Measurements from ENCODE around the gene PSMA6. TPM values are rescaled to one million over a fixed set of nuclear protein-coding genes. Genes with fewer than 3 reads are reported as not detected.

Gene PSMA6
- total and polyA plus RNA-seq, 2 of the 13 experiments (the other 11 are each of a cell fraction or from before 2014, with no cell fraction given): 525 to 1,109 TPM

DNA sequence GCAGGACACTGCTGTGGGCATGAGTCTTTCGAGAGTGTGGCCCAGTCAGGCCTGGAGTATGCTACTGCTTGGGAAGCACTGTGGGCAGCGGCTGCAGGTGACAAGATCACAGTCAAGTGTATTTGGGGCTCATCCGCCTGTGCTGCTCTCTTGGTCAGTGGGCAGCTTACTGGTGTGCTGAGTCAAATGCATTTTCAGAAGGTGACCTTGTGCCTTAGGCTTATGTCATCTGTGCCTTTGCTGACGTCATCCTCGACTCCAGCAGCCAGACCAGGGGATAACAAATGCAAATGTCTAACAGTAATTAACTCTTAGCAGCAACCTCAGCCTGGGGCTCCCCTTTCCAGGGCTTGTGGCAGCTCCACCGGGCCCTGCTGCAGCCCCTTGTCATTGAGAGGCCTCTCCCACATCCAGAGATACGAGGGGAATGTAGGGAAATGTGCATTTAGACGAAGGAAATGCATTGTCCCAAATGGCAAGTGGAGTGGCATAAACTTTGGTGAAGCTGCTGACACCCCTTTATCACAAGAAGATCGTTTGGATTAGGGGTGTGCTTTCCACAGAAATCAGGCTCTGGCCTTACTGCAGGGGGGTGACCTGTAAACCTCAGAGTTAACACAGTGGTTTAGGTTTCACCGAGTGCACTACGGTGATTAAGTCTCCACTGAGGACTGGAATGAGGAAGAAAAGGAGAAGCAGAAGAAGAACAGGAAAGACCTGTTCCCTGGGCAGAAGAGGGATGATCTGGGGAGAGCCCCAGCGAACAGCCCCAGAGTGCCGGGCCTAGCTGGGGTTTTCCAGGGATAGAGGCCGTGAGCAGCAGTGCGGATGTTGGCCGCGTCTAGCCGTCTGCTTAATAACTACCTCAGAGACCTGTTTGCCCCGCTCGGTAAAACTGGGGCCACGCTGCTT lies 39.7 kb downstream of the PSMA6 start (continued):
- TF ChIP-seq ZFP37 (CRISPR knock-in tag; IDR thresholded peaks at IDR 0.05; ENCODE audit: borderline replicate concordance) (peak; percentile 60; the same call in 1 of the 2 replicates), NR2F1 (CRISPR knock-in tag; IDR thresholded peaks at IDR 0.05) (peak in 1 of 2 experiments; percentile 34; a peak in 1 of 4 replicates), ERF (CRISPR knock-in tag; IDR thresholded peaks at IDR 0.05) (peak; percentile 86; the same call in 1 of the 2 replicates), NPAS2 (CRISPR knock-in tag; IDR thresholded peaks at IDR 0.05; ENCODE audit: borderline replicate concordance) (no peak), ZNF746 (CRISPR knock-in tag; IDR thresholded peaks at IDR 0.05) (no peak), ZNF660 (CRISPR knock-in tag; IDR thresholded peaks at IDR 0.05; ENCODE audit: borderline replicate concordance, low read depth) (no peak; the same call in 1 of the 2 replicates), SALL1 (CRISPR knock-in tag; IDR thresholded peaks at IDR 0.05) (peak; percentile 70), SP1 (IDR thresholded peaks at IDR 0.05) (no peak), SP1 (CRISPR knock-in tag; IDR thresholded peaks at IDR 0.05) (no peak), ZNF724P (CRISPR knock-in tag; IDR thresholded peaks at IDR 0.05; ENCODE audit: borderline replicate concordance) (0 out of 2 replicates have a peak, but pooled peaks have one; percentile 49), MYC (CRISPR knock-in tag; IDR thresholded peaks at IDR 0.05; ENCODE audit: borderline replicate concordance) (peak; percentile 29)
- TF ChIP-seq, protein P1, sequence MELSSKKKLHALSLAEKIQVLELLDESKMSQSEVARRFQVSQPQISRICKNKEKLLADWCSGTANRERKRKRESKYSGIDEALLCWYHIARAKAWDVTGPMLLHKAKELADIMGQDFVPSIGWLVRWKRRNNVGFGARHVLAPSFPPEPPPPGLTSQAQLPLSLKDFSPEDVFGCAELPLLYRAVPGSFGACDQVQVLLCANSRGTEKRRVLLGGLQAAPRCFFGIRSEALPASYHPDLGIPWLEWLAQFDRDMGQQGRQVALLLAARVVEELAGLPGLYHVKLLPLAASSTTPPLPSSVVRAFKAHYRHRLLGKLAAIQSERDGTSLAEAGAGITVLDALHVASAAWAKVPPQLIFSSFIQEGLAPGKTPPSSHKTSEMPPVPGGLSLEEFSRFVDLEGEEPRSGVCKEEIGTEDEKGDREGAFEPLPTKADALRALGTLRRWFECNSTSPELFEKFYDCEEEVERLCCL (CRISPR knock-in tag; IDR thresholded peaks at IDR 0.05; ENCODE audit: borderline replicate concordance): peak; percentile 86; the same call in 1 of the 2 replicates
- TF ChIP-seq, protein P2, sequence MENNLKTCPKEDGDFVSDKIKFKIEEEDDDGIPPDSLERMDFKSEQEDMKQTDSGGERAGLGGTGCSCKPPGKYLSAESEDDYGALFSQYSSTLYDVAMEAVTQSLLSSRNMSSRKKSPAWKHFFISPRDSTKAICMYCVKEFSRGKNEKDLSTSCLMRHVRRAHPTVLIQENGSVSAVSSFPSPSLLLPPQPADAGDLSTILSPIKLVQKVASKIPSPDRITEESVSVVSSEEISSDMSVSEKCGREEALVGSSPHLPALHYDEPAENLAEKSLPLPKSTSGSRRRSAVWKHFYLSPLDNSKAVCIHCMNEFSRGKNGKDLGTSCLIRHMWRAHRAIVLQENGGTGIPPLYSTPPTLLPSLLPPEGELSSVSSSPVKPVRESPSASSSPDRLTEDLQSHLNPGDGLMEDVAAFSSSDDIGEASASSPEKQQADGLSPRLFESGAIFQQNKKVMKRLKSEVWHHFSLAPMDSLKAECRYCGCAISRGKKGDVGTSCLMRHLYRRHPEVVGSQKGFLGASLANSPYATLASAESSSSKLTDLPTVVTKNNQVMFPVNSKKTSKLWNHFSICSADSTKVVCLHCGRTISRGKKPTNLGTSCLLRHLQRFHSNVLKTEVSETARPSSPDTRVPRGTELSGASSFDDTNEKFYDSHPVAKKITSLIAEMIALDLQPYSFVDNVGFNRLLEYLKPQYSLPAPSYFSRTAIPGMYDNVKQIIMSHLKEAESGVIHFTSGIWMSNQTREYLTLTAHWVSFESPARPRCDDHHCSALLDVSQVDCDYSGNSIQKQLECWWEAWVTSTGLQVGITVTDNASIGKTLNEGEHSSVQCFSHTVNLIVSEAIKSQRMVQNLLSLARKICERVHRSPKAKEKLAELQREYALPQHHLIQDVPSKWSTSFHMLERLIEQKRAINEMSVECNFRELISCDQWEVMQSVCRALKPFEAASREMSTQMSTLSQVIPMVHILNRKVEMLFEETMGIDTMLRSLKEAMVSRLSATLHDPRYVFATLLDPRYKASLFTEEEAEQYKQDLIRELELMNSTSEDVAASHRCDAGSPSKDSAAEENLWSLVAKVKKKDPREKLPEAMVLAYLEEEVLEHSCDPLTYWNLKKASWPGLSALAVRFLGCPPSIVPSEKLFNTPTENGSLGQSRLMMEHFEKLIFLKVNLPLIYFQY (CRISPR knock-in tag; IDR thresholded peaks at IDR 0.05; ENCODE audit: borderline replicate concordance): 0 out of 2 replicates have a peak, but pooled peaks have one; percentile 16
- TF ChIP-seq, protein P3, sequence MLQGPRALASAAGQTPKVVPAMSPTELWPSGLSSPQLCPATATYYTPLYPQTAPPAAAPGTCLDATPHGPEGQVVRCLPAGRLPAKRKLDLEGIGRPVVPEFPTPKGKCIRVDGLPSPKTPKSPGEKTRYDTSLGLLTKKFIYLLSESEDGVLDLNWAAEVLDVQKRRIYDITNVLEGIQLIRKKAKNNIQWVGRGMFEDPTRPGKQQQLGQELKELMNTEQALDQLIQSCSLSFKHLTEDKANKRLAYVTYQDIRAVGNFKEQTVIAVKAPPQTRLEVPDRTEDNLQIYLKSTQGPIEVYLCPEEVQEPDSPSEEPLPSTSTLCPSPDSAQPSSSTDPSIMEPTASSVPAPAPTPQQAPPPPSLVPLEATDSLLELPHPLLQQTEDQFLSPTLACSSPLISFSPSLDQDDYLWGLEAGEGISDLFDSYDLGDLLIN (CRISPR knock-in tag; IDR thresholded peaks at IDR 0.05; ENCODE audit: borderline replicate concordance): peak; percentile 37; the same call in 1 of the 2 replicates
- TF ChIP-seq, protein P4, sequence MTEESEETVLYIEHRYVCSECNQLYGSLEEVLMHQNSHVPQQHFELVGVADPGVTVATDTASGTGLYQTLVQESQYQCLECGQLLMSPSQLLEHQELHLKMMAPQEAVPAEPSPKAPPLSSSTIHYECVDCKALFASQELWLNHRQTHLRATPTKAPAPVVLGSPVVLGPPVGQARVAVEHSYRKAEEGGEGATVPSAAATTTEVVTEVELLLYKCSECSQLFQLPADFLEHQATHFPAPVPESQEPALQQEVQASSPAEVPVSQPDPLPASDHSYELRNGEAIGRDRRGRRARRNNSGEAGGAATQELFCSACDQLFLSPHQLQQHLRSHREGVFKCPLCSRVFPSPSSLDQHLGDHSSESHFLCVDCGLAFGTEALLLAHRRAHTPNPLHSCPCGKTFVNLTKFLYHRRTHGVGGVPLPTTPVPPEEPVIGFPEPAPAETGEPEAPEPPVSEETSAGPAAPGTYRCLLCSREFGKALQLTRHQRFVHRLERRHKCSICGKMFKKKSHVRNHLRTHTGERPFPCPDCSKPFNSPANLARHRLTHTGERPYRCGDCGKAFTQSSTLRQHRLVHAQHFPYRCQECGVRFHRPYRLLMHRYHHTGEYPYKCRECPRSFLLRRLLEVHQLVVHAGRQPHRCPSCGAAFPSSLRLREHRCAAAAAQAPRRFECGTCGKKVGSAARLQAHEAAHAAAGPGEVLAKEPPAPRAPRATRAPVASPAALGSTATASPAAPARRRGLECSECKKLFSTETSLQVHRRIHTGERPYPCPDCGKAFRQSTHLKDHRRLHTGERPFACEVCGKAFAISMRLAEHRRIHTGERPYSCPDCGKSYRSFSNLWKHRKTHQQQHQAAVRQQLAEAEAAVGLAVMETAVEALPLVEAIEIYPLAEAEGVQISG (CRISPR knock-in tag; IDR thresholded peaks at IDR 0.05): peak; percentile 50; the same call in 1 of the 2 replicates
- TF ChIP-seq, protein P5, sequence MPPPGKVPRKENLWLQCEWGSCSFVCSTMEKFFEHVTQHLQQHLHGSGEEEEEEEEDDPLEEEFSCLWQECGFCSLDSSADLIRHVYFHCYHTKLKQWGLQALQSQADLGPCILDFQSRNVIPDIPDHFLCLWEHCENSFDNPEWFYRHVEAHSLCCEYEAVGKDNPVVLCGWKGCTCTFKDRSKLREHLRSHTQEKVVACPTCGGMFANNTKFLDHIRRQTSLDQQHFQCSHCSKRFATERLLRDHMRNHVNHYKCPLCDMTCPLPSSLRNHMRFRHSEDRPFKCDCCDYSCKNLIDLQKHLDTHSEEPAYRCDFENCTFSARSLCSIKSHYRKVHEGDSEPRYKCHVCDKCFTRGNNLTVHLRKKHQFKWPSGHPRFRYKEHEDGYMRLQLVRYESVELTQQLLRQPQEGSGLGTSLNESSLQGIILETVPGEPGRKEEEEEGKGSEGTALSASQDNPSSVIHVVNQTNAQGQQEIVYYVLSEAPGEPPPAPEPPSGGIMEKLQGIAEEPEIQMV (CRISPR knock-in tag; IDR thresholded peaks at IDR 0.05; ENCODE audit: low read depth): no peak
